HCT116 (cell line): ENCODE data around the gene METTL21C. TPM values are rescaled to one million over a fixed set of nuclear protein-coding genes. Genes with fewer than 3 reads are reported as not detected.

Experiments
- ATAC-seq: fragments of 200-7000 bp; cut with Tn5 transposase; 2 replicates; pipeline ENCODE4 v1.9.1; 2020; ENCODE audit warnings: mild to moderate bottlenecking, moderate library complexity
- BruUV-seq: library from RNA; stranded (reverse); fragments of 400-500 nt; replicated peaks from 2 replicates; lab custom pipeline; 2021; lab: Mats Ljungman, UMichigan
- CTCF ChIA-PET: fragments of 300-600 bp; sonication (Branson Sonifier 250); formaldehyde crosslinking; loops from one replicate; lab custom pipeline; 2021; ENCODE audit warnings: antibody characterized with exemption; lab: Charles Lee
- POLR2A ChIA-PET: fragments of 300-600, 350-600 bp; sonication (Branson Sonifier 250); formaldehyde crosslinking; loops from one replicate; lab custom pipeline; 2021; ENCODE audit warnings: antibody characterized with exemption; lab: Charles Lee
- RAD21 ChIA-PET, 2 experiments: fragments of 300-600 bp; sonication (Branson Sonifier 250); formaldehyde crosslinking; loops; one replicate each; lab custom pipeline; 2023; ENCODE audit warnings: low total read pairs in 2 of 2; ENCODE audit not compliant: uncharacterized antibody in 2 of 2, unreplicated experiment in 2 of 2, low non-redundant PET in 1 of 2; lab: Charles Lee
- DNase-seq: peaks from one replicate; pipeline ENCODE4 v3.0.0-alpha.2; 2010; ENCODE audit warnings: low read depth, low spot score
- H2AFZ ChIP-seq: fragments of 200-600 bp; shearing (Covaris generic), sonication (generic); 2 replicates; pipeline ENCODE4 v1.6.1; 2017; ENCODE audit warnings: low read depth, mixed run types, mixed read lengths, antibody characterized with exemption, low read length; ENCODE audit not compliant: poor library complexity, severe bottlenecking
- H3K27ac ChIP-seq: 2 replicates; pipeline ENCODE4 v1.5.1; 2012; ENCODE audit warnings: low read depth, low read length
- H3K27me3 ChIP-seq: fragments of 200-600 bp; sonication (generic); 2 replicates; pipeline ENCODE4 v1.6.1; 2016; ENCODE audit warnings: mixed run types, low read length, mixed read lengths; ENCODE audit not compliant: insufficient read depth
- H3K36me3 ChIP-seq, 2 experiments: fragments of 200-500 bp in 1 of 2; fragments of 200-600 bp in 1 of 2; sonication (Bioruptor generic) in 1 of 2; sonication (generic) in 1 of 2; 2 replicates each; pipeline versions ENCODE4 v1.5.1 to v1.6.1; 2014 to 2016; ENCODE audit warnings: low read length in 2 of 2, inconsistent platforms in 1 of 2, mixed read lengths in 1 of 2, mixed run types in 1 of 2; ENCODE audit not compliant: insufficient read depth in 2 of 2, control insufficient read depth in 1 of 2
- H3K4me1 ChIP-seq, 2 experiments: fragments of 200-600 bp in 1 of 2; sonication (generic) in 1 of 2; 2 replicates each; pipeline versions ENCODE4 v1.5.1 to v1.6.1; 2012 to 2017; ENCODE audit warnings: low read length in 2 of 2, inconsistent platforms in 1 of 2, mild to moderate bottlenecking in 1 of 2, mixed read lengths in 1 of 2, mixed run types in 1 of 2, moderate library complexity in 1 of 2; ENCODE audit not compliant: insufficient read depth in 2 of 2, control insufficient read depth in 1 of 2
- H3K4me2 ChIP-seq: fragments of 200-600 bp; sonication (generic); 2 replicates; pipeline ENCODE4 v1.6.1; 2017; ENCODE audit warnings: mixed run types, low read length, mixed read lengths
- H3K4me3 ChIP-seq, 2 experiments: fragments of 200-600 bp in 1 of 2; sonication (generic) in 1 of 2; replicated peaks in 1 of 2; 2 replicates each; pipeline ENCODE4 v1.5.1; 2011 to 2016; ENCODE audit warnings: low read length in 2 of 2, control low read depth in 1 of 2, low read depth in 1 of 2, mild to moderate bottlenecking in 1 of 2, mixed read lengths in 1 of 2, mixed run types in 1 of 2
- H3K79me2 ChIP-seq: fragments of 200-600 bp; sonication (generic); 2 replicates; pipeline ENCODE4 v1.6.1; 2017; ENCODE audit warnings: mild to moderate bottlenecking, mixed run types, low read length, moderate library complexity, mixed read lengths; ENCODE audit not compliant: insufficient read depth
- H3K9ac ChIP-seq: fragments of 200-600 bp; sonication (generic); 2 replicates; pipeline ENCODE4 v1.6.1; 2016; ENCODE audit warnings: low read length, mixed read lengths
- H3K9me2 ChIP-seq: fragments of 200-600 bp; sonication (generic), shearing (Covaris generic); 2 replicates; pipeline ENCODE4 v1.6.1; 2017; ENCODE audit warnings: mixed run types, mild to moderate bottlenecking, moderate library complexity; ENCODE audit not compliant: insufficient read depth
- H3K9me3 ChIP-seq, 2 experiments: fragments of 200-500 bp in 1 of 2; fragments of 200-600 bp in 1 of 2; sonication (Bioruptor generic) in 1 of 2; sonication (generic) in 1 of 2; 2 replicates each; pipeline ENCODE4 v1.6.1; 2014 to 2017; ENCODE audit warnings: low read length in 2 of 2, mixed read lengths in 2 of 2, inconsistent platforms in 1 of 2, low read depth in 1 of 2, mild to moderate bottlenecking in 1 of 2, mixed run types in 1 of 2, moderate library complexity in 1 of 2; ENCODE audit not compliant: control insufficient read depth in 1 of 2, insufficient read depth in 1 of 2
- H4K20me1 ChIP-seq: fragments of 200-600 bp; sonication (generic), shearing (Covaris generic); 2 replicates; pipeline ENCODE4 v1.6.1; 2017; ENCODE audit warnings: mixed run types, mild to moderate bottlenecking, moderate library complexity; ENCODE audit not compliant: insufficient read depth
- ELF1 ChIP-seq: IDR thresholded peaks from 2 replicates; pipeline ENCODE4 v1.6.1; 2012; ENCODE audit warnings: low read depth, borderline replicate concordance
- FOSL1 ChIP-seq: IDR thresholded peaks from 2 replicates; pipeline ENCODE4 v1.6.1; 2012; ENCODE audit warnings: low read depth
- JUND ChIP-seq: IDR thresholded peaks from 2 replicates; pipeline ENCODE4 v1.6.1; 2012
- SP1 ChIP-seq: IDR thresholded peaks from 2 replicates; pipeline ENCODE4 v1.6.1; 2012; ENCODE audit warnings: low read depth
- intact Hi-C: fragments of 100-400 bp; cut with micrococcal nuclease; formaldehyde crosslinking; loops from 2 replicates; pipeline ENCODE4 v1.10.0; 2022
- total RNA-seq: library from RNA; stranded (reverse); gene quantifications from one replicate; pipeline ENCODE4 v1.2.1, GENCODE V29; 2021; ENCODE audit not compliant: unreplicated experiment
- TF ChIP-seq, protein P1 (sequence below): IDR thresholded peaks from 2 replicates; pipeline ENCODE4 v1.6.1; 2012; ENCODE audit warnings: low read depth

The METTL21C gene
- total RNA-seq, 1 experiment from 2014 or later = not detected

- BruUV-seq = no TSS peak
- Histone ChIP-seq H3K4me1 (peaks cover 18 to 19% of the 10 kb centered on the region in 2 experiments), H2AFZ (no peak overlapping the region), H3K4me3 (no peak overlapping the region), H4K20me1 (no peaks in the 10 kb centered on the region), H3K27ac (no peak overlapping the region), H3K9me3 (no peaks in the 10 kb centered on the region), H3K4me2 (peak overlapping the region; percentile 37), H3K79me2 (no peaks in the 10 kb centered on the region), H3K27me3 (no peaks in the 10 kb centered on the region), H3K9me2 (no peaks in the 10 kb centered on the region), H3K36me3 (no peaks in the 10 kb centered on the region), H3K9ac (no peak overlapping the region)
- intact Hi-C loops = no loop called here
- ATAC-seq (peak; percentile 70), DNase-seq (no peak)
- TF ChIP-seq FOSL1 (0 out of 2 replicates have a peak, but pooled peaks have one; percentile 32), ELF1 (no peak), SP1 (peak; percentile 26; the same call in 1 of the 2 replicates), JUND (peak; percentile 46)
- TF ChIP-seq, protein P1, sequence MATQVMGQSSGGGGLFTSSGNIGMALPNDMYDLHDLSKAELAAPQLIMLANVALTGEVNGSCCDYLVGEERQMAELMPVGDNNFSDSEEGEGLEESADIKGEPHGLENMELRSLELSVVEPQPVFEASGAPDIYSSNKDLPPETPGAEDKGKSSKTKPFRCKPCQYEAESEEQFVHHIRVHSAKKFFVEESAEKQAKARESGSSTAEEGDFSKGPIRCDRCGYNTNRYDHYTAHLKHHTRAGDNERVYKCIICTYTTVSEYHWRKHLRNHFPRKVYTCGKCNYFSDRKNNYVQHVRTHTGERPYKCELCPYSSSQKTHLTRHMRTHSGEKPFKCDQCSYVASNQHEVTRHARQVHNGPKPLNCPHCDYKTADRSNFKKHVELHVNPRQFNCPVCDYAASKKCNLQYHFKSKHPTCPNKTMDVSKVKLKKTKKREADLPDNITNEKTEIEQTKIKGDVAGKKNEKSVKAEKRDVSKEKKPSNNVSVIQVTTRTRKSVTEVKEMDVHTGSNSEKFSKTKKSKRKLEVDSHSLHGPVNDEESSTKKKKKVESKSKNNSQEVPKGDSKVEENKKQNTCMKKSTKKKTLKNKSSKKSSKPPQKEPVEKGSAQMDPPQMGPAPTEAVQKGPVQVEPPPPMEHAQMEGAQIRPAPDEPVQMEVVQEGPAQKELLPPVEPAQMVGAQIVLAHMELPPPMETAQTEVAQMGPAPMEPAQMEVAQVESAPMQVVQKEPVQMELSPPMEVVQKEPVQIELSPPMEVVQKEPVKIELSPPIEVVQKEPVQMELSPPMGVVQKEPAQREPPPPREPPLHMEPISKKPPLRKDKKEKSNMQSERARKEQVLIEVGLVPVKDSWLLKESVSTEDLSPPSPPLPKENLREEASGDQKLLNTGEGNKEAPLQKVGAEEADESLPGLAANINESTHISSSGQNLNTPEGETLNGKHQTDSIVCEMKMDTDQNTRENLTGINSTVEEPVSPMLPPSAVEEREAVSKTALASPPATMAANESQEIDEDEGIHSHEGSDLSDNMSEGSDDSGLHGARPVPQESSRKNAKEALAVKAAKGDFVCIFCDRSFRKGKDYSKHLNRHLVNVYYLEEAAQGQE = no peak
- RAD21 ChIA-PET = no interaction called here
- POLR2A ChIA-PET = no interaction called here
- CTCF ChIA-PET = no interaction called here
Observed at GRCh38 chr13:102707467-102707866, 12.6 kb upstream of the METTL21C start.
